Lung (tissue), 12 donors: ENCODE measurements around the gene SGSH. TPM values are rescaled to one million over a fixed set of nuclear protein-coding genes. Genes with fewer than 3 reads are reported as not detected.
A peak's percentile ranks its signal among the peaks of the same experiment; 100 is the strongest.

Source experiments
- ATAC-seq: fragments of 200-7000 bp; cut with Tn5 transposase; one replicate; pipeline ENCODE4 v1.9.1; 2020; ENCODE audit warnings: moderate number of reproducible peaks; ENCODE audit not compliant: insufficient read depth, low FRiP score
- DNase-seq, 3 donors: peaks; one replicate each; pipeline ENCODE4 v3.0.0-alpha.2; 2013 to 2017
- H3K27ac ChIP-seq, 2 donors: one replicate each; pipeline ENCODE4 v1.5.1; 2013; ENCODE audit warnings: mild to moderate bottlenecking in 2 of 2, moderate library complexity in 2 of 2, control low read depth in 1 of 2, inconsistent platforms in 1 of 2, low read depth in 1 of 2, low read length in 1 of 2
- H3K27me3 ChIP-seq, 3 donors: one replicate each; pipeline ENCODE4 v1.5.1; 2013; ENCODE audit warnings: low read length in 2 of 3; ENCODE audit not compliant: control insufficient read depth in 3 of 3, insufficient read depth in 3 of 3
- H3K36me3 ChIP-seq, 4 donors: one replicate each; pipeline ENCODE4 v1.5.1; 2013; ENCODE audit warnings: low read length in 4 of 4, mild to moderate bottlenecking in 1 of 4, moderate library complexity in 1 of 4; ENCODE audit not compliant: control insufficient read depth in 4 of 4, insufficient read depth in 4 of 4
- H3K4me1 ChIP-seq, 5 donors: one replicate each; pipeline ENCODE4 v1.5.1; 2013; ENCODE audit warnings: low read length in 5 of 5, mild to moderate bottlenecking in 2 of 5, moderate library complexity in 1 of 5; ENCODE audit not compliant: control insufficient read depth in 5 of 5, insufficient read depth in 5 of 5
- H3K4me3 ChIP-seq: one replicate; pipeline ENCODE4 v1.5.1; 2013; ENCODE audit warnings: mild to moderate bottlenecking, control low read depth, moderate library complexity
- H3K9ac ChIP-seq, 2 donors: one replicate each; pipeline ENCODE4 v1.5.1; 2013; ENCODE audit warnings: low read length in 2 of 2, control low read depth in 1 of 2; ENCODE audit not compliant: insufficient read depth in 1 of 2
- H3K9me3 ChIP-seq, 4 donors: one replicate each; pipeline ENCODE4 v1.5.1; 2013; ENCODE audit warnings: low read length in 3 of 4, mild to moderate bottlenecking in 1 of 4, moderate library complexity in 1 of 4; ENCODE audit not compliant: control insufficient read depth in 4 of 4, insufficient read depth in 3 of 4
- CTCF ChIP-seq: IDR thresholded peaks from 2 replicates; pipeline ENCODE4 v1.5.1; 2012; ENCODE audit warnings: mild to moderate bottlenecking; ENCODE audit errors: control extremely low read depth, extremely low read depth
- WGBS, 2 donors: extraction: QIAGEN DNeasy Blood & Tissue Kit; methylation state at CpG; one replicate each; pipeline ENCODE4 v1.1.7; 2013; 5-methylcytosine and 5-hydroxymethylcytosine counted together
- polyA plus RNA-seq, 2 donors: library from polyadenylated mRNA; stranded (reverse); fragments of 200-250 nt; gene quantifications; one replicate each; pipeline ENCODE4 v1.2.1, GENCODE V29; 2013
- total RNA-seq, 2 donors: library from RNA; depleted of rRNA in 1 of 2; stranded (reverse); fragments of >200 nt in 1 of 2; gene quantifications; one replicate each; pipeline ENCODE4 v1.2.1, GENCODE V29; 2014 to 2021
- donor health status: control.
- donor health status: control.
- donor health status: Bipolar disorder and iron deficiency.
- donor health status: healthy.
- donor health status: DM: yes; HTN: yes; CAD: no.

Gene SGSH
- total and polyA plus RNA-seq, 4 donors = 27.5 to 75.1 (median 54.1) TPM

DNA sequence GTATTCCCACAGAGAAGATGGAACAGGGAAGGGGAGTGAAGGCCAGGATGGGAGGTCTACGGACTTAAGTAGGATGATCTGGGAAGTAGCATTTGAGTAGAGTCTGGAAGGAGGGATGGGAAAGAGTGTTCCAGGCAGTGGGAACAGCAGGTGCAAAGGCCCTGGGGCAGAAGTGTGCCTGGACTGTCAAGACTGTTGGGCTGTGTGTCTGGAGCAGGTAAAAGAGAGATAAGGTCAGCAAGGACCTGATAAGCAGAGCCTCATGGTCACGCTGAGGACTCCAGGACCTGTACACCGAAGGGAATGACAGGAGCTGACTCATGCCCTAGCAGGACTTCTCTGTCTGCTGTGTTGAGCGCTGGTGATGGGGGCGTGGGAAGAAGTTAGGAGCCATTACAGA lies 51.0 kb downstream of the SGSH start:
- ATAC-seq (no peak), DNase-seq (no peak)
- Histone ChIP-seq H3K9me3 (peaks cover 0 to 3% (median 0%) of the 10 kb centered on the region in 4 donors), H3K27ac (no peak overlapping the region), H3K4me1 (peaks cover 0 to 5% (median 0%) of the 10 kb centered on the region in 5 donors), H3K36me3 (no peaks in the 10 kb centered on the region), H3K27me3 (no peaks in the 10 kb centered on the region), H3K9ac (no peak overlapping the region), H3K4me3 (no peak overlapping the region)
- WGBS, 2 donors = 94 to 98% methylated on average over 5 of the region's 5 CpGs
- no peak for TF ChIP-seq CTCF

DNA sequence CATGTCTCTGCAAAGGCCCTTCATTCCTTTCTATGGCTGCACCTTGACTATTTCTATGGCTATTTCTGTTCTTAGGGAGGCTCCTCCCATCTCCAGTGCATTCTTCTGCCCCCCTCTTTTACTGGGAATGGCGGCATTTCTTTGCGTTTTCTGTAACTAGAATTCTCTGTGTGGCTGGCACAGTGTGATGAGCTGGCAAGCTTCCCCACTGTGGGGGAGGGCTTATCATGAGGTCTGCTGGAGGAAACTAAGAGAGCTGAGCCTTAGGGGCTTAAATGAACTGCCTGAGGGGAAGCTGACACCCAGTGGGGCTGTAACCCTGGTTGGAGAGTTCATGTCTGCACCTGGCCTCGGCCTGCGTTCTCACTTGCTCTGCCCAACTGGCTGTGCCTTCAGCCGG lies 51.8 kb downstream of the SGSH start:
- no peak for ATAC-seq
- TF ChIP-seq CTCF = no peak
- 69 to 91% methylated on average over 5 of the region's 5 CpGs for WGBS, 2 donors

GRCh38 chr17:80166446-80166845 lies 53.7 kb downstream of the SGSH start:
- no peak for TF ChIP-seq CTCF
- Histone ChIP-seq H3K27ac (no peak overlapping the region), H3K27me3 (no peaks in the 10 kb centered on the region), H3K4me1 (peaks cover 0 to 5% (median 0%) of the 10 kb centered on the region in 5 donors), H3K9ac (no peak overlapping the region), H3K4me3 (no peak overlapping the region), H3K9me3 (peaks cover 0 to 3% (median 0%) of the 10 kb centered on the region in 4 donors), H3K36me3 (no peaks in the 10 kb centered on the region)
- ATAC-seq = no peak
- peak; percentile 26 to 49 (median 30) for DNase-seq
- WGBS, 2 donors = 81 to 89% methylated on average over 6 of the region's 6 CpGs

More for the DNA sequence above, 51.8 kb downstream of the SGSH start:
- DNase-seq = peak in 2 of 3 donors; percentile 44 to 54
- Histone ChIP-seq H3K36me3 (no peaks in the 10 kb centered on the region), H3K27me3 (no peaks in the 10 kb centered on the region), H3K27ac (no peak overlapping the region), H3K4me1 (peaks cover 0 to 5% (median 0%) of the 10 kb centered on the region in 5 donors), H3K4me3 (no peak overlapping the region), H3K9ac (no peak overlapping the region), H3K9me3 (peaks cover 0 to 3% (median 0%) of the 10 kb centered on the region in 4 donors)

DNA sequence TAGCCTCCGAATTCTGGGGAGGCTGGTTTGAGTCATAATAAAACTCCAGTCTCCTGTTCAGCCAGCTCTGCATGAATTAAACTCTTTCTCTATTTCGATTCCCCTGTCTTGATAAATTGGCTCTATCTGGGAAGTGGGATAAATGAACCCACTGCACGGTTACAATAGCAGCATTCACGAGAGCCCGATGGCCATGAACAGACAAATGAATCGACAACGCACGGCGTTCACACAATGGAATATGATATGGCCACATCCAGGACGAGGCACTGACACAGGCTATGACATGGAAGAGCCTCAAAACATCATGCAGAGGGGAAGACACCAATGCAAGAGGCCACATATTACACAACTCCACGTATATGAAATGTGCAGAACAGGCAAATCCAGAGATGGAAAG lies 55.9 kb downstream of the SGSH start:
- no peak for DNase-seq
- H3K36me3 ChIP-seq = no peaks in the 10 kb centered on the region
- no peaks in the 10 kb centered on the region for H3K27me3 ChIP-seq
- peaks cover 0 to 5% (median 0%) of the 10 kb centered on the region in 5 donors for H3K4me1 ChIP-seq
- no peak overlapping the region for H3K9ac ChIP-seq
- ATAC-seq = no peak
- WGBS, 2 donors = 77 to 80% methylated on average over 11 of the region's 11 CpGs
- H3K9me3 ChIP-seq = peaks cover 0 to 3% (median 0%) of the 10 kb centered on the region in 4 donors
- no peak for TF ChIP-seq CTCF
- no peak overlapping the region for H3K27ac ChIP-seq
- H3K4me3 ChIP-seq = no peak overlapping the region
